T-cell (primary cell): ENCODE results near the gene SYP. TPM values are rescaled to one million over a fixed set of nuclear protein-coding genes. Genes with fewer than 3 reads are reported as not detected.

Experiments
- ATAC-seq, 4 experiments: fragments of 200-7000 bp in 3 of 4; fragments of 150-1000 bp in 1 of 4; cut with Tn5 transposase; replicated peaks in 1 of 4; 1 replicate in 3 of 4; 2 replicates in 1 of 4; pipeline ENCODE4 v1.10.0; 2021; ENCODE audit warnings: moderate library complexity in 3 of 4, mild to moderate bottlenecking in 2 of 4, moderate number of reproducible peaks in 1 of 4
- CTCF ChIA-PET, 2 donors: fragments of 300-600 bp; sonication (Branson Sonifier 250); formaldehyde crosslinking; loops; one replicate each; lab custom pipeline; 2022; ENCODE audit warnings: antibody characterized with exemption in 2 of 2; lab: Charles Lee
- POLR2A ChIA-PET, 2 donors: fragments of 300-600 bp; sonication (Branson Sonifier 250); formaldehyde crosslinking; loops; one replicate each; lab custom pipeline; 2022; ENCODE audit warnings: antibody characterized with exemption in 2 of 2; lab: Charles Lee
- DNase-seq, 35 experiments: peaks; one replicate each; pipeline versions ENCODE4 v3.0.0 to v3.0.0-alpha.2; 2013 to 2023
- H3K27ac ChIP-seq: one replicate; pipeline ENCODE4 v1.5.1; 2013; ENCODE audit warnings: low read length
- H3K27me3 ChIP-seq, 2 experiments: replicated peaks in 1 of 2; 1 replicate in 1 of 2; 2 replicates in 1 of 2; pipeline versions ENCODE4 v1.6.1 to v1.7.0; 2013; ENCODE audit warnings: low read length in 1 of 2, mixed read lengths in 1 of 2; ENCODE audit not compliant: control insufficient read depth in 2 of 2, insufficient read depth in 2 of 2; ENCODE audit errors: extremely low read depth in 1 of 2
- H3K36me3 ChIP-seq, 2 donors: 1 replicate in 1 of 2; 2 replicates in 1 of 2; pipeline versions ENCODE4 v1.6.1 to v1.7.0; 2013; ENCODE audit warnings: low read length in 1 of 2; ENCODE audit not compliant: control insufficient read depth in 2 of 2, insufficient read depth in 1 of 2; ENCODE audit errors: extremely low read depth in 1 of 2
- H3K4me1 ChIP-seq, 2 experiments: 1 replicate in 1 of 2; 2 replicates in 1 of 2; pipeline versions ENCODE4 v1.6.1 to v1.7.0; 2013; ENCODE audit warnings: low read length in 2 of 2, mixed read lengths in 1 of 2; ENCODE audit not compliant: insufficient read depth in 2 of 2, control insufficient read depth in 1 of 2; ENCODE audit errors: extremely low read depth in 1 of 2
- H3K4me3 ChIP-seq, 2 donors: 1 replicate in 1 of 2; 2 replicates in 1 of 2; pipeline versions ENCODE4 v1.5.1 to v1.7.0; 2013; ENCODE audit warnings: mild to moderate bottlenecking in 2 of 2, low read length in 1 of 2, moderate library complexity in 1 of 2; ENCODE audit not compliant: control insufficient read depth in 1 of 2; ENCODE audit errors: extremely low read depth in 1 of 2
- H3K9me3 ChIP-seq: 2 replicates; pipeline ENCODE4 v1.7.0; 2013
- H3K27ac Mint-ChIP-seq, 2 donors: one replicate each; pipeline ENCODE4 v1.8.0; 2020 to 2021; ENCODE audit warnings: mild to moderate bottlenecking in 2 of 2, mixed read lengths in 2 of 2
- H3K27me3 Mint-ChIP-seq, 2 donors: one replicate each; pipeline ENCODE4 v1.8.0; 2021 to 2022; ENCODE audit warnings: mixed read lengths in 2 of 2
- H3K36me3 Mint-ChIP-seq: one replicate; pipeline ENCODE4 v1.8.0; 2021; ENCODE audit warnings: mixed read lengths
- H3K4me1 Mint-ChIP-seq, 3 donors: one replicate each; pipeline ENCODE4 v1.8.0; 2020 to 2022; ENCODE audit warnings: mixed read lengths in 3 of 3, mild to moderate bottlenecking in 1 of 3
- H3K4me3 Mint-ChIP-seq, 3 donors: one replicate each; pipeline ENCODE4 v1.8.0; 2020 to 2022; ENCODE audit warnings: mild to moderate bottlenecking in 3 of 3, mixed read lengths in 3 of 3, moderate library complexity in 3 of 3
- H3K9me3 Mint-ChIP-seq, 3 donors: one replicate each; pipeline ENCODE4 v1.8.0; 2020 to 2022; ENCODE audit warnings: mixed read lengths in 3 of 3
- WGBS: methylation state at CpG from one replicate; pipeline ENCODE4 v1.1.5; 2013; ENCODE audit warnings: missing lambda C conversion rate; ENCODE audit not compliant: insufficient coverage; 5-methylcytosine and 5-hydroxymethylcytosine counted together
- total RNA-seq, 35 experiments: library from RNA in 6 of 35; stranded (reverse) in 6 of 35; fragments of 120-200 nt in 1 of 35; gene quantifications; one replicate each; pipeline versions ENCODE4 v1.2.1 to v1.2.4 and lab custom pipeline; 2013 to 2026

SYP gene
- total RNA-seq, 5 donors from 2014 or later (not counting 1 experiment from before 2014, with no cell fraction given) = 0.53 to 0.89 (median 0.70) TPM

DNA sequence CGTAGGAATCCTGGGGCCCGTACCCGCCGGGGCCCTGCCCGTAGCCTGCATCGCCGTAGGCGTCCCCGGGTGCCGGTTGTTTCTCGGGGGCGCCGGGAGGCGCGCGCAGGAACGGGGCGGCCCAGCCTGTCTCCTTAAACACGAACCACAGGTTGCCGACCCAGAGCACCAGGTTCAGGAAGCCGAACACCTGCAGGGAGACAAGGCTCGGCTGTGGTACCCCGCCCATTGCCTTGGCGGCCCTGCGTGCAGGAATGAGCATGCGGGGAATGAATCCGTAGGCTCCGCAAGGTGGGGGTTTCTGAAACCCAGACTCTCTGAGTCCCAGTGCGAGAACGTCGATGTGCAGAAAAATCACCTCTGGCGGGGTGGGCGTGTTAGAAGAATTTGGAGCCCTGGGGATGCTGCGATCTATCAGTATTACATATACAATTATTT lies 8.4 kb downstream of the SYP start:
- CTCF ChIA-PET = interaction anchor here (0.5 to 1.5 kb wide), 9 partner anchors 10 to 217 kb away, joined by 3 to 25 read pairs (median 4); partner anchors contain the start of genes PPP1R3F (in 1 of the 2) and TFE3 (in 1 of the 2)
- Histone ChIP-seq H3K9me3 (no peaks in the 10 kb centered on the region), H3K4me1 (peaks cover 2 to 23% of the 10 kb centered on the region in 2 experiments), H3K27ac (peak overlapping the region; percentile 47), H3K36me3 (no peaks in the 10 kb centered on the region), H3K4me3 (peak overlapping the region; percentile 34 to 70), H3K27me3 (no peaks in the 10 kb centered on the region)
- no peaks in the 10 kb centered on the region for H3K9me3 Mint-ChIP-seq
- peaks cover 3% of the 10 kb centered on the region for H3K36me3 Mint-ChIP-seq
- WGBS = under 1% methylated on average over 21 of the region's 34 CpGs
- POLR2A ChIA-PET = interaction anchor here in 1 of 2 donors (0.6 to 1.3 kb wide), 3 partner anchors 36 to 1541 kb away, joined by 4 to 6 read pairs (median 5); partner anchors contain the start of gene ELK1
- ATAC-seq (peak; percentile 2 to 17 (median 12)), DNase-seq (peak in 5 of 35 experiments; percentile 3 to 49 (median 12))
- H3K27ac Mint-ChIP-seq = peak overlapping the region; percentile 91 to 95
- peaks cover 0 to 3% of the 10 kb centered on the region in 2 donors for H3K27me3 Mint-ChIP-seq
- peak overlapping the region; percentile 78 to 91 (median 90) for H3K4me3 Mint-ChIP-seq
- peaks cover 16 to 37% (median 22%) of the 10 kb centered on the region in 3 donors for H3K4me1 Mint-ChIP-seq

DNA sequence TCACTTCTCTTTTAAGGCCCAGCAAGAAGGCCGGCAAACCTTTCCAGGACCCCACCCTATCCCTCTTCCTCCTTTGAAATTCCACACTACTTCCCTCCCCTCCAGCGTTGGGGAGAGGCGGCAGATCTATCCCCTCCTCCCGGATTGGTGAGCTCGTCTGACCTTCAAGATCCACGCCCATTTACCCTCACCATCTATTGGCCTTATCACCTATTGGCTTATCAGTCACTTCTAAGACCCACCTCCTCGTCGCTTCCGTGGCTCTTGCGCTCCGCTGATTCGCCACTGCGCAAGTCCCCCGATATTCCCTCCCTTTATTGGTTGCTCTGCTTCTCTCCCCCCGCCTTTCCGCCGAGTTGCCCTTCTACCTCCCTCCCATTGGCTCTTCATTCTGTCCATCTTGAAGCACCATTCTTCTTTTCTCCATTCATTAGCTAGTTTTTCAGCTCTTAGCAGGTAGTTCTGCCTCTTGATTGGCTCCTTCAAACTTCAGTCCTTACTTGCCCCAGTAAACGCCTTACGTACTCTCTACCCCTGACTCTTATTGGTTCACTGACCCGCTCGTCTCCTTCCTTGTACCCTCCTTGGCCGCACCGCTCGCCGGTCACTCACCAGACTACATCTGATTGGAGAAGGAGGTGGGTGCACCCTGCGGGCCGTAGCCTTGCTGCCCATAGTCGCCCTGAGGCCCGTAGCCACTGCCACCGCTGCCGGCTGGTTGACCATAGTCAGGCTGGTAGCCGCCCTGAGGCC lies 9.0 kb downstream of the SYP start:
- Mint-ChIP-seq H3K4me1 (peaks cover 16 to 39% (median 22%) of the 10 kb centered on the region in 3 donors), H3K9me3 (no peaks in the 10 kb centered on the region), H3K36me3 (peaks cover 3% of the 10 kb centered on the region), H3K27me3 (peaks cover 0 to 3% of the 10 kb centered on the region in 2 donors), H3K4me3 (peak overlapping the region; percentile 78 to 91 (median 90)), H3K27ac (peak overlapping the region; percentile 91 to 95)
- Histone ChIP-seq H3K4me3 (peak overlapping the region; percentile 42 to 70), H3K27me3 (no peaks in the 10 kb centered on the region), H3K9me3 (no peaks in the 10 kb centered on the region), H3K36me3 (no peaks in the 10 kb centered on the region), H3K27ac (peak overlapping the region; percentile 70), H3K4me1 (peaks cover 2 to 26% of the 10 kb centered on the region in 2 experiments)
- peak; percentile 86 to 88 (median 88) for ATAC-seq
- 1% methylated on average over 12 of the region's 32 CpGs for WGBS
- DNase-seq = peak; percentile 49 to 94 (median 83)
- CTCF ChIA-PET = interaction anchor here in 1 of 2 donors (0.5 to 1.5 kb wide), 12 partner anchors 24 to 691 kb away, joined by 3 to 25 read pairs (median 3); partner anchors contain the start of genes GRIPAP1 and PPP1R3F
- POLR2A ChIA-PET = interaction anchor here (0.5 to 1.3 kb wide), 8 partner anchors 24 to 1540 kb away, joined by 3 to 6 read pairs (median 4); partner anchors contain the start of gene ELK1 (in 1 of the 2)

- no peaks in the 10 kb centered on the region for H3K36me3 Mint-ChIP-seq
- Histone ChIP-seq H3K4me3 (no peak overlapping the region), H3K36me3 (no peaks in the 10 kb centered on the region), H3K9me3 (no peaks in the 10 kb centered on the region), H3K27ac (no peak overlapping the region), H3K27me3 (no peaks in the 10 kb centered on the region), H3K4me1 (peaks cover 3 to 40% of the 10 kb centered on the region in 2 experiments)
- DNase-seq (no peak), ATAC-seq (no peak)
- WGBS = 88% methylated on average over 3 of the region's 6 CpGs
- peak overlapping the region; percentile 40 to 72 for H3K27ac Mint-ChIP-seq
- H3K4me1 Mint-ChIP-seq = peaks cover 22 to 45% (median 23%) of the 10 kb centered on the region in 3 donors
- H3K27me3 Mint-ChIP-seq = peaks cover 0 to 3% of the 10 kb centered on the region in 2 donors
- ChIA-PET POLR2A (no interaction called here), CTCF (no interaction called here)
- no peaks in the 10 kb centered on the region for H3K9me3 Mint-ChIP-seq
- H3K4me3 Mint-ChIP-seq = peak overlapping the region; percentile 2 to 34 (median 7)
Observed at GRCh38 chrX:49189606-49190005, 10.4 kb downstream of the SYP start.

DNA sequence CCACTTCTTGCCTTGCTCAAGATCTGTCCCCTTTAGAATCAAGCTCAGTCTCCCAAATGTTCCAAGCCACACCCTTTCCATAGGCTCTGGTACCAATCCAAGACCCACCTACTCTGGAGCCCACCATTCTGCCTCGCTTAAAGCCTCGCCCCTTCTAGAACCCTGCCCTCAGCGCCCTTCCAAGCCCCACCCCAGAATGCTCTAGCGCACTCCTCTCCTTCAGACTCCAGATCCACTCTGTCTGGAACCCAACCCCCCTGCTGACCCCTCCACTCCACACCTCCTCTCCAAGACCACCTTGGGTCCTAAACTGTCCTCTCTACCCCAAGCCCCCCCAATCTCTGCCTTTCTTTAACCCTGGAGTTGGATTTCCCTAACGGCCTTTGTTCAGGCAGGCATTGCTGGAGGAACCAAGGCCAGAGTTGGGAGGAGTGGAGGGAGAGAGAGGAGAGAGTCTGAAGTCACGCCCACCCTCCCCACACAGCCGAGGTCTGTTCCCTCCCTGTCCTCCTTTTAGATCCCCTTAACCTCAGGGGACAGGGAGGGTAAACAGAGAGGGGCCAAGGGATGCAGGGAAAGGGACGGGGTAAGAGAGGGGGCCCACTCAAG lies 11.4 kb downstream of the SYP start:
- Histone ChIP-seq H3K27me3 (no peaks in the 10 kb centered on the region), H3K9me3 (no peaks in the 10 kb centered on the region), H3K27ac (no peak overlapping the region), H3K4me3 (no peak overlapping the region), H3K4me1 (peaks cover 3 to 48% of the 10 kb centered on the region in 2 experiments), H3K36me3 (no peaks in the 10 kb centered on the region)
- ATAC-seq (no peak), DNase-seq (no peak)
- no peak overlapping the region for H3K4me3 Mint-ChIP-seq
- ChIA-PET CTCF (interaction anchor here in 1 of 2 donors (2.0 kb wide), 1 partner anchor 33 kb away, joined by 5 read pairs; no protein-coding TSS in a partner anchor), POLR2A (no interaction called here)
- H3K27me3 Mint-ChIP-seq = peaks cover 0 to under 1% of the 10 kb centered on the region in 2 donors
- 100% methylated on average over 4 of the region's 8 CpGs for WGBS
- no peaks in the 10 kb centered on the region for H3K36me3 Mint-ChIP-seq
- H3K27ac Mint-ChIP-seq = no peak overlapping the region
- no peaks in the 10 kb centered on the region for H3K9me3 Mint-ChIP-seq
- peaks cover 18 to 43% (median 21%) of the 10 kb centered on the region in 3 donors for H3K4me1 Mint-ChIP-seq

- H3K36me3 Mint-ChIP-seq = no peaks in the 10 kb centered on the region
- ATAC-seq (no peak), DNase-seq (no peak)
- H3K27me3 Mint-ChIP-seq = no peaks in the 10 kb centered on the region
- Histone ChIP-seq H3K9me3 (no peaks in the 10 kb centered on the region), H3K27ac (no peak overlapping the region), H3K36me3 (peaks cover 0 to 3% of the 10 kb centered on the region in 2 donors), H3K27me3 (no peaks in the 10 kb centered on the region), H3K4me1 (peaks cover 3 to 38% of the 10 kb centered on the region in 2 experiments), H3K4me3 (no peak overlapping the region)
- ChIA-PET CTCF (interaction anchor here in 1 of 2 donors (2.0 kb wide), 1 partner anchor 32 kb away, joined by 5 read pairs; no protein-coding TSS in a partner anchor), POLR2A (no interaction called here)
- H3K4me3 Mint-ChIP-seq = no peak overlapping the region
- no CpG with 5 or more reads among the region's 10 CpGs for WGBS
- H3K9me3 Mint-ChIP-seq = no peaks in the 10 kb centered on the region
- no peak overlapping the region for H3K27ac Mint-ChIP-seq
- H3K4me1 Mint-ChIP-seq = peaks cover 7 to 33% (median 13%) of the 10 kb centered on the region in 3 donors
Observed at GRCh38 chrX:49187526-49187925, 12.5 kb downstream of the SYP start.

- no peaks in the 10 kb centered on the region for H3K27me3 ChIP-seq
- no peak overlapping the region for H3K27ac Mint-ChIP-seq
- peaks cover 4% of the 10 kb centered on the region for H3K36me3 Mint-ChIP-seq
- peaks cover 0 to 3% of the 10 kb centered on the region in 2 donors for H3K36me3 ChIP-seq
- H3K4me1 Mint-ChIP-seq = peaks cover 4 to 30% (median 11%) of the 10 kb centered on the region in 3 donors
- peak overlapping the region in 2 of 3 donors; percentile 54 to 73 for H3K4me3 Mint-ChIP-seq
- DNase-seq (no peak), ATAC-seq (no peak)
- no peaks in the 10 kb centered on the region for H3K9me3 ChIP-seq
- peaks cover 2 to 35% of the 10 kb centered on the region in 2 experiments for H3K4me1 ChIP-seq
- no peaks in the 10 kb centered on the region for H3K9me3 Mint-ChIP-seq
- WGBS = no CpG with 5 or more reads among the region's 15 CpGs
- ChIA-PET POLR2A (no interaction called here), CTCF (interaction anchor here (0.6 to 2.0 kb wide), 2 partner anchors 31 to 613 kb away, joined by 4 to 5 read pairs; no protein-coding TSS in a partner anchor)
- H3K27me3 Mint-ChIP-seq = no peaks in the 10 kb centered on the region
- no peak overlapping the region for H3K4me3 ChIP-seq
- no peak overlapping the region for H3K27ac ChIP-seq
Observed at GRCh38 chrX:49187028-49187394, 13.0 kb downstream of the SYP start.
